ENCODE measurements around the gene PPP2R3C.
"Not testable (repeated sequence)": the region's sequence is repeated elsewhere in the genome, so short reads cannot be mapped to it uniquely, and the experiment has no call there.

PPP2R3C gene

DNA sequence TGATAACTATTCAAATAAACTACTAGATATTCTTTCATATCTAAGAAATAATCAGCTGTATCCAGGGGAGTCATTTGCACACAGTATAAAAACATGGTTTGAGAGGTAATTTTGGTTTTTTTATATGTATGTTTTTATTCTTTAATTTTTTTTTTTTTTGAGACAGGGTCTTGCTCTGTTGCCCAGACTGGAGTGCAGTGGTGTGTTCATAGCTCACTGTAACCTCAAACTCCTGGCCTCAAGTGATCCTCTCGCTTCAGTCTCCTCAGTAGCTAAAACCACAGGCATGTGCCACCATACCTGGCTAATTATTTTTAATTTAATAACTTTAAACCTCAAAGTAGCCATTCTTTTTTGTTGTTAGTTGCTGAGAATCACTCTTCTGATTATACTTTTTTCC lies 2.3 kb upstream of the PPP2R3C start:
- DNase-seq (ENCODE audit: low spot score), result no peak

DNA sequence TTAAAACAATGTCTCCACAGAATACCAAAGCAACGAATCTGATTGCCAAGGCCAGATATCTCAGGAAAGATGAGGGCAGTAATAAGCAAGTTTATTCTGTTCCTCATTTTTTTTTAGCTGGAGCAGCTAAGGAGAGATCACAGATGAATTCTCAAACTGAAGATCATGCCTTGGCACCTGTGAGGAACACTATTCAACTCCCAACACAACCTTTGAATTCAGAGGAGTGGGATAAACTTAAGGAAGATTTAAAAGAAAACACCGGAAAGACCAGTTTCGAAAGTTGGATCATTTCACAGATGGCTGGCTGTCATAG lies 1.6 kb upstream of the PPP2R3C start:
- no peak for DNase-seq (ENCODE audit: low spot score)

DNA sequence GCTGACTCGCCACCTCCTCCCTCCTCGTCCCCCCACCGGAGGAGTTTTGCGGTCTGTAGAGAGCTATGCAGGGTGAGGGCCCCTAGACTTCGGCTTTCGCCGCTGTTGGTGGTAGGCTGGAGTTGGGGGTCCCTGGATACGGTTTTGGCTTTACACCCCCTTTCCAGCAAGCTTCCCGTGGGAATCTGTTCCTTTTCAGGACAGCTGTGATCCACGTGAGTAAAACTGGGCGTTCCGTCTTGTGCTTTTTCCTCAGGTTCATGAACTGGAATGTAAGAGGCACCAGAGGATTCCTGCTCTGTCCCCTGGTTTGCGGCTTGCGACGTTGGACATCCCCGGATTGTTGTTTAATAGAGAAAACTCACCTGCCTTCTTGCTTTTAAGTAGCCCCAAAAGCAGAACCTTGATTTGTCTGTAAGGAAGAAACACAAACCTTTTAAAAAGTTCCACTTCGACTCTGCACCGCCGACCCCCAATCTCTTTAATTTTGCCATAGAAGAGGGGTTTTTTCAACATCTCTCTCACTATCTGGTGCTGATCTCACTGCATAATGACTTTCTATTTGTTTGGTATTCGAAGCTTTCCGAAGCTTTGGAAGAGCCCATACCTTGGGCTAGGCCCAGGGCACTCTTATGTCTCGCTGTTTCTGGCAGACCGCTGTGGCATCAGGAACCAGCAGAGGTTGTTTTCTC lies 1.1 kb upstream of the PPP2R3C start:
- DNase-seq (ENCODE audit: low spot score), result no peak

DNA sequence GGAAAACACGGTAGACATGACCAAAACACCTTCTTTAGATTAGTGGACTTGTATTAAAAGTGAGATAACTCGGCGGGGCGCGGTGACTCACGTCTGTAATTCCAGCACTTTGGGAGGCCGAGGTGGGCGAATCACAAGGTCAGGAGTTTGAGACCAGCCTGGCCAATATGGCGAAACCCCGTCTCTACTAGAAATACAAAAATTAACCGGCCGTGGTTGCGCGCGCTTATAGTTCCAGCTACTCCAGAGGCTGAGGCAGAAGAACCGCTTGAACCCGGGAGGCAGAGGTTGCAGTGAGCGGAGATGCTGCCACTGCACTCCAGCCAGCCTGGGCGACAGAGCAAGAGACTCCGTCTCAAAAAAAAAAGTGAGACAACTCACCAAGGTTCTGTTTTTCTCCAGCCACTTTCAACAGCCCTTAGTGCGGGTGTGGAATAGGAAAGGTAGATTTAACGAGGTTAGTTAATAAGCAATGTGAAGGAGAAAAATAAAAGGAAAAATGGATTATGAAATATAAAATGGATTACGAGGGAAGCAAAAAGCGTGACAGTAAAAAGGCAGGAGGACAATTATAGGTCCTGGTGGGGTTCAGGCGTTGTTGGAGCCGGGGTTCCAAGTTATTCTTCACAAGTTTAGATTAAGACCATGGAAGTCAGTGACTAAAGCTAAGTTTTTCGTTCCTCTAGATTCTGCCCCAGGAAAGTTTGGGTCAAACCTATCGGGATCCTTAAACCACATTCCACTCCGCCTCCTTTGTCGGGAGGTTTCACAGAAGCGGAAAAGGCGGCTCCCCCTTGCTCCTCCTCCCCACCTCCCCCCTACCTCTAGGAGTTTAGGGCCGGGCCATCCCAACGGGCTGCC lies 534 bp downstream of the PPP2R3C start:
- DNase-seq (ENCODE audit: low spot score), result no peak

DNA sequence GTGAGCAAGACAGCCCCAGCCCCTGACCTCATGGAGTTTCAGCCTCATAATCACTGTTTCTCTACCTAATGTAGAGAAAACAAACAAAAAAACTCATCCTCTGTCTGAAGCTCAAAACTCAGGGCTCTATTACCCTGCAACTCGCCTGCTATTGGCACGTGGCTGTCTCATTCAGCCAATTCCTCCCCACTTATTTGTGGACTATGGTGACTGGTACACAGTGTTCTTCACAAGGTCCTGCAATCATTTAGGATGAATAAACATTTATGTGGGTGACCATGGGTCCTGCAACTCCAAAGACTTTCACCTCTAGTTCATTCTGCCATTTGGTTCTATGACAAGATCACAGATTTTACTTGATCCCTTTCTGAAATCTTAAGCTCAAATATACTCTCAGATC lies 4.7 kb downstream of the PPP2R3C start:
- DNase-seq (ENCODE audit: low spot score), result no peak

DNA sequence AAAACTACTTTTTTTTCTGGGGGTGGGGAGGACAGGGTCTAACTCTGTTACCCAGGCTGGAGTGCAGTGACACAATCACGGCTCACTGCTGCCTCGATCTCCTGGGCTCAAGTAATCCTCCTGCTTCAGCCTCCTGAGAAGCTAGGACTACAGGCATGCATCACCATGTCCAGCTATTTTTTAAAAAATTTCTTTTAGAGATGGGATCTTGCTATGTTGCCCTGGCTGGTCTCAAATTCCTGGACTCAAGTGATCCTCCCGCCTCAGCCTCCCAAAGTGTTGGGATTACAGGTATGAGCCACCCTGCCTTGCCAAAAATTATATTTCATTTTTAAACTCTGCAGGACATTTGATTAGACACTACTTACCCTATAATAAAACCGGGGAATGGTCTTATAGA lies 5.5 kb downstream of the PPP2R3C start:
- no peak for DNase-seq (ENCODE audit: low spot score)

DNA sequence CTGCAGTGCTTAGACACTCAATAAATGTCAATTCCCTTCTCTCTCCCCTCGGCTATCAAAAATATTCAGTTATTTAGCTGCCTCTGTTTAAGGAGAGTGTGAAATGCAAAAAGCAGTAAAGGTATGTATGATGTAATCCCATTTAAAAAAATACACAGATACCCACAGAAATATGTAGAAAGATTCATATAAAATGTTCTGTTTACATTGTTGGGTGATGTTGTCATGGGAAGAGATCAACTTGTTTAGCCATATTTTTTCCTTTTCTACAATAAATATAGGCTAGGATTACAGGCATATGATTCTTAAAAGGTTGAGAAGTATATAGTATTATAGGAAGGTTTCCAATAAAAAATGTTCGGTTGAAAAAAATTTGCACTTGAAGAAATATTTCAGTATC lies 7.8 kb downstream of the PPP2R3C start:
- DNase-seq (ENCODE audit: low spot score), result no peak

DNA sequence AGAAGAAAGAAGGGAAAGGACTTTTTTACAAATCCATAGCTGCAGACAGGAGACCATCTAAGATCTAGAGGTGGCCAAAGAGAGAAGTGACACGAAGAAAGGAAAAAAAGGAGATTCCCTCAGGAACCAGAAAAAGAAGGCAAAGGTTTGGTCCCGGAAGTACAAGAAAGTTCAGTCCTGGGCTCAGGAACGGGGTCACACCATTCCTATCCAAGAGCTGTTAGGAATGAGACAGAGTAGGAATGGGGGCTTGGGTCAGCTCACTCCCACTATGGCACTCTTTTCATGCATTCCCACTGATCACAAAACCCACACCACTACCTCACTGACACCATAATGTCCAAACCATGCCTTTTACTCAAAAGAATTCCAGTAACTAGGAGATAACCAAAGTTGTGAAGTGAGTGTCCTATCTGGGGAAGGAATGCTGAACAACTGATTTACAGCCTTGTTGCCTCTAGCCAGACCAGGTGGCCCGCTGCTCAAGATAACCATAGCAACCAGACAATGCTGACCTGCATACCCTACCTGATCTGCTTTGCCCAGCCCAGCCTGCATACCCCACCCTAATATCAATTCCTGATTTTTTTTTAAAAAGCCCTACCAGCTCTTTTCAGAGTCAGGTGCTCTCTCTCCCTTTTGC lies 8.4 kb downstream of the PPP2R3C start:
- no peak for DNase-seq (ENCODE audit: low spot score)

DNA sequence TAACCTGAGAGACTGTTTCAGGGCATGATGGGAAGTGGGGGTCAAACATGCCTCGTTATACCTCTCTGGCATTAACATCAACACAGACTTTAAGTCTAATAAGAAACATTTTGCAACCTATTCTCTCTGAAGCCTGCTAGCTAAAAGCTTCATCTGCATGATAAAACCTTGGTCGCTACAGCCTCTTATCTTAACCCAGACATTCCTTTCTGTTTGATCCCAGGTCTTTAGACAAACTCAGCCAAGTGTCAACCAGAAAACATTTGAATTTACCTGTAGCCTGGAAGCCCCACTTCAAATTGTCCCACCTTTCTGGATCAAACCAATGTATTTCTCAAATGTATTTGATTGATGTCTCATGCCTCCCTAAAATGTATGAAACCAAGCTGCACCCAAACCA lies 9.1 kb downstream of the PPP2R3C start:
- DNase-seq (ENCODE audit: low spot score), result no peak

DNA sequence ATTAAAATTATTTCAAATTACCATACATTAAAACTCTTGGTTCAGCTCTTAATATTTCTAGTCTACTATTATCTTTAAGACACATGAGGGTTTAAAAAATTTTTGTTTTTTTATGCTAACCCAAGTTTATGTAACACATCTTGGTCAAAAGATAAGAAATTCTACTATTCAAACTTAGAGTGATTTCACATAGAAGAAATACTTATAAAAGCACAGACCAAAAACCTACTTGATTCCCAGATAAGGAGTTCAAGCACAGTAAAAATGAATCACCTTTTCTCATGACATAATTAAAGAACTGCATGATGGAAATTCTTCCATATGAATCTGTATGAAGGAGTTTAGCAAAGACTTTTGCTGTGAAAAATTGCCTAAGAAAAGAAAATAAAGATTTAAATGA lies 13.9 kb downstream of the PPP2R3C start:
- DNase-seq (ENCODE audit: low spot score), result no peak

DNA sequence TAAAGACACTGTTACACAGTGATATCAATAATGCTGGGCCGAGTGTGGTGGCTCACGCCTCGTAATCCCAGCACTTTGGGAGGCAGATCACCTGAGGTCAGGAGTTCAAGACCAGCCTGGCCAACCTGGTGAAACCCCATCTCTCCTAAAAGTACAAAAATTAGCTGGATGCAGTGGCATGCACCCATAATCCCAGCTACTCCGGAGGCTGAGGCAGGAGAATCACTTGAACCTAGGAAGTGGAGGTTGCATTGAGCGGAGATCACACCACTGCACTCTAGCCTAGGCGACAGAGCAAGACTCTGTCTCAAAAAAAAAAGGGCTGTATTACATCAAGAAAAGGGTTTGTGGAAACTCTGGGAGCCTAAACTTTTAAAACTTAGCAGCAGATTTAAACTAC lies 27.1 kb downstream of the PPP2R3C start:
- not testable (repeated sequence) for DNase-seq (ENCODE audit: low spot score)

DNA sequence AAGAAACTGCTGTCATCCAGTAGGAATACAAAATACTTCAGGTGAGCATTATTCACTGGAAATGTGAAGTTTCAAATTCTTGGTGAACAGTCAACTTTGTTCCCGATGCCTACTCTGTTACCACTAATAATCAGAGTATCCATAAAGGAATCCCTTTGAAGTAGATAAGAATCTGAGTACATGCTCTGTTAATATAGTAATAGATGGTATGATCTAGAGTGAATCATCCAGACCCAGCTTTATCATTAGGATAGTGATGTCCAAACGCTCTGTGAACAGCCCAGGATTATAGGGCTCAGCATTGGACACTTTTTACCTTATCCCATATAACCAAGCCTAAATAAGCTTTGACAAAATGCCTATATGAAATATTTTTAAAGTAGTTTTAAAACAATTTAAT lies 33.3 kb downstream of the PPP2R3C start:
- DNase-seq (ENCODE audit: low spot score), result no peak

DNA sequence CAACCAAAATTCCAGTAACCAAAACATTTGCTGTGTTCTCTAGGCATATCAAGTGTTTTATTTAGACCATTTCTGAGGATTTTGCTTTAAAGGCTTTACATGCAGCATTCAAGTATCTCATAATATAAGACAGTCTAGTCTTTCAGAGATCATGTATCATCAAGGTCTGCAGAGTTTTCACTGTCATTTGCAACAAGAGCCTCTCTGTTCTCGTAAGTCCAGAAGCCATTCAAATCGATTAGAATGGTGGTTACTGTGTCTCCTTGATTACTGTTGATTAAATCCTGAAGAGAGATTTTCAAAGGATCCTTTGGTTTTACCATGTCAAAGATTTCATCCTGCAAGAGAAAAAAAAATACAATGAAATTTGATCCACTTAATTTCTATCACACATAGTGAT lies 36.3 kb downstream of the PPP2R3C start:
- no peak for DNase-seq (ENCODE audit: low spot score)

DNA sequence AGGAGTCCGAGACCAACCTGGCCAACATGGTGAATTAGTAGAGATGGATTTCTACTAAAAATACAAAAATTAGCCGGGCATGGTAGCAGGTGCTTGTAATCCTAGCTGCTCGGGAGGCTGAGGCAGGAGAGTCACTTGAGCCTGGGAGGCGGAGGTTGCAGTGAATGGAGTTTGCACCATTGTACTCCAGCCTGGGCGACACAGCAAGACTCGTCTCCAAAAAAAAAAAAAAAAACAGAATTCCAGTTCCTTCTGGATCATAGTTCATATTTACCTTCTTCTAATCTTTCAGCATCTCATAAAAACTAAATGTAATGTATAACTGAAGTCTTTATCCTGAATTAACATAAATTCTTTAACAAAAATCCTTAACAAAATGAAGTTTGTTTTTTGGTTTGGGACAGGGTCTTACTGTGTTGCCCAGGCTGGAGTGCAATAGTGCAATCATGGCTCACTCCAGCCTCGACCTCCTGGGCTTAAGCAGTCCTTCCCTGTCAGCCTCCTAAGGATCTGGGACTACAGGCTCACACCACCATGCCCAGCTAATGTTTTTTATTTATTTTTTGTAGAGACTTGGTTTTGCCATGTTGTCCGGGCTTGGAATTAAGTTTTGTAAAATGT lies 38.1 kb downstream of the PPP2R3C start:
- no peak for DNase-seq (ENCODE audit: low spot score)

DNA sequence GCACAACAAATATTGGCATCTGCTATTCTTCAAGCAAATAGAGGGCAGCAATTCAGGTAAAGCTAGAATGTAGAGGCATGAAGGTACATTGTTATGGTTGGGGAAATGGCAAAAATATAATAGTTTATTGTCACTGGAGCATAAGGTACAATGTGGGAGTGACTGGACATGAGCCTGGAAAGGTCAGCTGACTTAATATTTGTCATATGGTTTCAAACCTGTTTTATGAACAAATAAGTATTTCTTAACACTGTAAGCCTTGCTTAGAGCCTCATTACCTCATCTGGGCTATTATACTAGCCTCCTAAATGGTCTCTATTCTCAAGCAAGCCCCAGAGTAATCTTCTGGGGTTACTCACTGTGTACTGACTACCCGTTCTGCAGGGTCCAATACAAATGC lies 42.0 kb downstream of the PPP2R3C start:
- no peak for DNase-seq (ENCODE audit: low spot score)

DNA sequence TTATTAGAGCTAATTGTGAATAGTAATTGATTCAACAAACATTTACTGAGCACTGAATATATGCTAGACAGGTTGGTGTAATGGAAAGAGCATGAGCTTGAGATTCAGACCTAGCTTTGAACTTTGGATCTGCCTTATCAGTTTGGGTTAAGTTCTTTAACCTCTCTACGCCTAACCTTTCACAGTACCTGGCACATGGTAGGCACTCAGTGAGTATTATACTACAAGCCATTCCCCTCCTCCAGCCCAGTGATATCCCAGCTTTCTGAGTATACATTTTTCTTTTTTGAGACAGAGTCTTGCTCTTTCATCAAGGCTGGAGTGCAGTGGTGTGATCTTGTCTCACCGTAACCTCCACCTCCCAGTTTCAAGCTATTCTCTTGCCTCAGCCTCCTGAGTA lies 43.7 kb downstream of the PPP2R3C start:
- no peak for DNase-seq (ENCODE audit: low spot score)

DNA sequence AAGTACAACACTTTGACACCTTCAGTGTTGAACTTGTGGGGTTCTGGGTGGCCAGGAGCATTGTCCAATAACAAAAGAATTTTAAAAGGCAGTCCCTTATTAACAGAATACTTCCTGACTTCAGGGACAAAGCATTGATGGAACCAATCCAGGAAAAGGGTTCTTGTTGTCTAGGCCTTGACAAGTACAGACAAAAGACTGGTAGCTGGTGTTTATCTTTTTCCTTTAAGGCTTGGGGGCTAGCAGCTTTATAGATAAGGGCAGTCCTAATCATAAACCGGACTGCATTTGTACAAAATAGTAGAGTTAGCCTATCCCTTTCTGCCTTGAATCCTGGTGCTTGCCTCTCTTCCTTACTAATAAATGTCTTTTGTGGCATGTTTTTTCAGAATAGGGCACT lies 48.3 kb downstream of the PPP2R3C start:
- DNase-seq (ENCODE audit: low spot score), result no peak

DNA sequence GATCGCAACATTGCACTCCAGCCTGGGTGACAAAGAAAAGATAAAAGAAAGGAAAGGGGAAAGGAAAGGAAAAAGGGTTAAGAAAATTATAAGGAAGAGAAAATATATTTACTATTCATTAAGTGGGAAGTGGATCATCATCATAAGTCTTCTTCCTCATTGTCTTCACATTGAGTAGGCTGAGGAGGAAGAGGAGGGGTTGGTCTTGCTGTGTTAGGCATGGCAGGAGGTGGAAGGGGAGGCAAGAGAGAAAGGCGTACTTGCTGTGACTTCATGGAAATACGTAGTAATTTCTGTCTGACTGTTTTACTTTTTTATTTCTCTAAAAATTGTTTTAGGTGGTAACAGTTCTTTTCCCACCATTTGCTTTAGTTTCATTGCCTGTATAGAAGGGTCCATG lies 49.6 kb downstream of the PPP2R3C start:
- DNase-seq (ENCODE audit: low spot score), result no peak

DNA sequence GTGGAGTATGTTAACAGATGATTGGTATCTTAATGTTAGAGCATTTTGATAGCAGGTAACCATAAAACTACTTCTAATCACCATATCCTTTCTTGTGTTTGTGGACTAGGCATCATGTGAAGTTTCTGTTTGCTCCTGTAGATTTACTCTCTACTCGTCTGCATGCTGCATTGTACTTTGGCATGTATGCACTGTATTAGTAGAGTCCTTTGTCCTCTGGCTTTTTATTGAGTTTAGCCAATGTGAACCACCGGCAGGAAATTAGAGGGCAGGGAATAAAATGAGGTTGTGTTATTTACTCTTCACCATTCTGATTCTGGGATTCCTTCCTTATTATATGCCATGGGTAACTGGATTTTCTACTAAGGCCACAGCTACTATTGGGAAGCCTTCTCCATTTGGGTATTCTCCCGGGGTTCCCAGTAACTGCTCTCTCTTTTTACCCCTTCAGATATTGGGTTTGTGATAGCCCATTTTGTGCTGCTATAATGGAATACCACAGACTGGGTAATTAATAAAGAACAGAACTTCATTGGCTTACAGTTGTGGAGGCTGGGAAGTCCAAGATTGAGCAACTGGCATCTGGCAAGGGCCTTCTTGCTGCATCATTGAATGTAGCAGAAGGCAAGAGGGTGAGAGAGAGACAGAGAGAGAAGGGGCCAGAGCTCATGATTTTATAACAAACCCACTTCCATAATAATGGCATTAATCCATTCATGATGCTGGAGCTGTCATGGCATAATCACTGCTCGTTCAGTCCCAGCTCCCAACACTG lies 53.4 kb downstream of the PPP2R3C start:
- DNase-seq (ENCODE audit: low spot score), result no peak

DNA sequence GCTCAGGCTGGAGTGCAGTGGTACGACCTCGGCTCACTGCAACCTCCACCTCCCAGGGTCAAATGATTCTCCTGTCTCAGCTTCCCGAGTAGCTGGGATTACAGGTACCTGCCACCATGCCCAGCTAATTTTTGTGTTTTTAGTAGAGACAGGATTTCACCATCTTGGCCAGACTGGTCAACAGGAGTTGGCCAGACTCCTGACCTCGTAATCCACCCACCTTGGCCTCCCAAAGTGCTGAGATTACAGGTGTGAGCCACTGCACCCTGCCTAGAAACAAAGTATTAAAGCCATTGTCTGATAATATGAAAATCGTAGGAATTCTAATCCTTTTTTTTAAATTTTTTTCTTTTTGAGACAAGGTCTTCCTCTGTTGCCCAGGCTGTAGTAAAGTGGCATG lies 56.1 kb downstream of the PPP2R3C start:
- not testable (repeated sequence) for DNase-seq (ENCODE audit: low spot score)

DNA sequence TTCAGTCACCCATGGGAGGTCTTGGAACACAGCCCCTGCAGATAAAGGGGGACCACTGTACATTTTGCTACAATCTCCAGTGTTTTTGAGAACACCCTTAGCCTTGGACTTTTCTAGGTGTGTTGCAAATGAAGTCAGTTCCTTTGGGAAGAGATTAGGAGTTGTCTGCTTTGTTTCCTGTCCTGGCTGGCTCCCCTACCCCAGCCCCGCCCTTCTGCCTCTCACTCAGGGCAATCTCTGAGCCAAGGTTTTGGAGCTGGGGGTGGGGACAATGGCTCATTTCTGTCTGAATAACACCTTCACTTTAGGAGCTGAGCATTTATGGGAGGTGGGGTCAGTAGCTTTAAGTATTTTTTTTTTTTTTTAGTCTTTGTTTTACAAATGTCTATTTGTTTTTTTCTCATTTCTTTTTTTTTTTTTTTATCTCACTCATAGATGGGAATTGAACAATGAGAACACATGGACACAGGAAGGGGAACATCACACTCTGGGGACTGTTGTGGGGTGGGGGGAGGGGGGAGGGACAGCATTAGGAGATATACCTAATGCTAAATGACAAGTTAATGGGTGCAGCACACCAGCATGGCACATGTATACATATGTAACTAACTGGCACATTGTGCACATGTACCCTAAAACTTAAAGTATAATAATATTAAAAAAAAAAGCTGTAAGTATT lies 60.5 kb downstream of the PPP2R3C start:
- not testable (repeated sequence) for DNase-seq (ENCODE audit: low spot score)

DNA sequence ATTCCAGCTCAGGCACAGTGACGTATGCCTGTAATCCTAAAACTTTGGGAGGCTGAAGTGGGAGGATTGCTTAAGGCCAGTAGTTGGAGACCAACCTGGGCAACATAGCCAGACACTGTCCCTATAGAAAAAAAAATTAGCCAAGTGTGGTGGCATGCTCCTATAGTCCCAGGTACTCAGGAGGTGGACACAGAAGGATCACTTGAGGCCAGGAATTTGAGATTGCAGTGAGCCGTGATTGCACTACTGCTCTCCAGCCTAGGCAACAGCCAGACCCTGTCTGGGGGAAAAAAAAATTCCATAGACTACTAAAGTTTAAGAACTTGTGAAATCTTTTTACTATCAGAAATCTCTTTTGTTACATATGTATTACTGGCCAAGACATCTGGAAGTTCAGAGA lies 69.2 kb downstream of the PPP2R3C start:
- no peak for DNase-seq (ENCODE audit: low spot score)

Data from putamen (tissue), 1 donor.